ENCODE results near the gene CMKLR1. TPM values are rescaled to one million over a fixed set of nuclear protein-coding genes. Genes with fewer than 3 reads are reported as not detected.

The CMKLR1 gene, protein sequence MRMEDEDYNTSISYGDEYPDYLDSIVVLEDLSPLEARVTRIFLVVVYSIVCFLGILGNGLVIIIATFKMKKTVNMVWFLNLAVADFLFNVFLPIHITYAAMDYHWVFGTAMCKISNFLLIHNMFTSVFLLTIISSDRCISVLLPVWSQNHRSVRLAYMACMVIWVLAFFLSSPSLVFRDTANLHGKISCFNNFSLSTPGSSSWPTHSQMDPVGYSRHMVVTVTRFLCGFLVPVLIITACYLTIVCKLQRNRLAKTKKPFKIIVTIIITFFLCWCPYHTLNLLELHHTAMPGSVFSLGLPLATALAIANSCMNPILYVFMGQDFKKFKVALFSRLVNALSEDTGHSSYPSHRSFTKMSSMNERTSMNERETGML
- polyA plus RNA-seq (ENCODE audit: insufficient read length in 12 of 12) = 10 to 100 TPM in 1 of 12 donors, 1 to 10 TPM in 10, not detected in 1; 2.2 to 10.3 (median 4.3) TPM
- long read RNA-seq, donor 1, full-length matches to known transcripts = 1 of 1 reads
- long read RNA-seq, donor 1, partial matches to known transcripts = 0 of 1 reads
- long read RNA-seq, donor 1, other reads (novel, unspliced or antisense) = 0 of 1 reads
- long read RNA-seq, donor 2, full-length matches to known transcripts = 1 of 1 reads
- long read RNA-seq, donor 2, partial matches to known transcripts = 0 of 1 reads
- long read RNA-seq, donor 2, other reads (novel, unspliced or antisense) = 0 of 1 reads
- long read RNA-seq, donor 3, full-length matches to known transcripts = 1 of 1 reads
- long read RNA-seq, donor 3, partial matches to known transcripts = 0 of 1 reads
- long read RNA-seq, donor 3, other reads (novel, unspliced or antisense) = 0 of 1 reads
- long read RNA-seq, donor 4 = 0 reads
- long read RNA-seq, donor 5 = 0 reads
- long read RNA-seq, donor 6 = 0 reads
- long read RNA-seq, donor 7, partial matches to known transcripts = 0 of 1 reads
- long read RNA-seq, donor 7, other reads (novel, unspliced or antisense) = 0 of 1 reads
- long read RNA-seq, donor 8 = 0 reads
- long read RNA-seq, donor 9, partial matches to known transcripts = 0 of 1 reads
- long read RNA-seq, donor 9, other reads (novel, unspliced or antisense) = 0 of 1 reads
- long read RNA-seq, donor 10, full-length matches to known transcripts = 2 of 2 reads
- long read RNA-seq, donor 10, partial matches to known transcripts = 0 of 2 reads
- long read RNA-seq, donor 10, other reads (novel, unspliced or antisense) = 0 of 2 reads
- long read RNA-seq, donor 11, full-length matches to known transcripts = 2 of 2 reads
- long read RNA-seq, donor 11, partial matches to known transcripts = 0 of 2 reads
- long read RNA-seq, donor 11, other reads (novel, unspliced or antisense) = 0 of 2 reads

DNA sequence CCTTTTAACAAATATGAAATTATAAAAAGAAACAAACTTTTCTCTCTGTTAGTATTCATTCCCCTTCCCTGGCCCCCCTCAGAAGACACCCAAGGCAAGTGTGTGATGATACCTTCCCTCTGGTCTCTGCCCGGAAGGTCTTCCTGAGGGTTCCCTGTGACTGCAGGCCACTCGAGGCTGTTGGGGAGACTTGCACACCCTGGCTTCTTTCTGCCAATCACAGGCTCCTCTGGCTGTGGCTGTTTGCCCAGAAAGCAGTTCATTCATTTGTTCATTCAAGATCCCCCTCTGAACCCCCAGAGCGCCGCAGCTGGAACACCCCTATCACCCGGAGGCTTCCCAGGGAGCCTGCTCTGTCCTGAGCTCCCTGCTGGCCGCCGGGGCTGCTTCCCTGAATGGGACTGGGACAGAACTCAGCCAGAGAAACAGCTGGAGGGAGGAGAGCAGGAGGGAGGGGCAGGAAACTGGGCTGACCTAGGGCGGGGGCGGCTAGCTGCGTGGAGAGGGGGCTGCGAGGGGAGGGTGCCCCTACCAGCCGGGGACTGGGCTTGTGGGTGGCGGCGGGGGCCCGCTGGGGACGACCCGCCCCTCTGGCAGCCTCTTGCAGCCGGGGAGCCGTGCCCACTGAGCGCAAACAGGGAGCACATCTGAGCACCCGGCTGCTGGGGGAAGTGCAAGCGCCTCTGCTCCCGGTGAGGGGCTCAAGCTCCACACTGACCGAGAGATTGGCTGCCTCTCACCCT lies at the start of gene CMKLR1:
CMKLR1 (minus strand) TSS at position 397 of the 743 bp plus-strand sequence. CDS start 45,720 bp downstream, outside the sequence.
- DNase-seq = peak; percentile 41

GRCh38 chr12:108387771-108388170 lies 48.7 kb upstream of the CMKLR1 start:
- DNase-seq = no peak

- no peak for DNase-seq
These were observed 47.7 kb upstream of the CMKLR1 start for GRCh38 chr12:108386709-108387360.

DNA sequence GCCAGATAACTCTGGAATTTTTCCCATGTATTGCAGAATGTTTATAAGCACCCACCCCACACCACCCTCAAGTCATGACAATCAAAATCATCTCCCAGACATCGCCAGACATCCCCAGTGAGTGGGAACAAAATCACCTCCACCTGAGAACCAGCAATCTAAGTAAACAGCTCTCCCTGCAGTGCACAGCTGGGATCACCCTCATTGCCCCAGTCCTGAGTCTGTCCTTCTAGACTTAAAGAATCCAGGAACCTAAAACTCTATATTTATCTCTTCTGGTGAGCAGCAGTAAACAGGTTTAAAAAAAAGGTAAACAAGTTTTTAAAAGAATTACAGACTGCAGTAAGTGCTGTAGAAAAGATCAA lies 43.3 kb upstream of the CMKLR1 start:
- no peak for DNase-seq

DNA sequence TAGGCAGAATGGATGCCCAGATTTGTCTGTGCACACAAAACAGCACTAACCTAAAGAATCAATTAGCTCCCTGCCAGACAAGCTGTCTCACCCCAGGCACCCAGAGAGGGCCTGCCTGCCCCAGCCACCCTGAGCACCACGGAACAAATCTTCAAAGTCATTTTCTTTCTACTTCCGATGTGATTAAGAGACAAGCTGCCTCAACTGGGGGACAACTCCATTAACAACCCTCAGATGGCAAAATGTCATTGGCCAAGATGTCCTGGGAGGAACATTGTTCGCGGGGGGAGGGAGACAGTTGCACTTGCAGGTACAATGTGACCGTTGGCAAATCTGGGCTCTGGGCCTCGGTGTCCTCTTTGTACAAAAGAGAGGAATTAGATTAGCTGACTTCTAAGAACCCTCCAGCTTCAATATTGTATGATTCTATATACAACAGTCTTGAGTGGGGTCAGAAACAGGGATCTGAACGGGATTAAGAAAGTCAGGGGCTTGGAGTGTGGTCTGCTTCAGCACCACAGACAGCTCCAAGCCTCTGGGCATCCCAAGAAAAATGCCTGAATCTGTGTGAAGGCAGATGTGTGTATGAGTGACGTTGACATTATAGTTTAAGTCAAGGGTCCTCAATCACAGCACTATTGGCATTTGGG lies 42.8 kb upstream of the CMKLR1 start:
- peak; percentile 36 for DNase-seq

DNA sequence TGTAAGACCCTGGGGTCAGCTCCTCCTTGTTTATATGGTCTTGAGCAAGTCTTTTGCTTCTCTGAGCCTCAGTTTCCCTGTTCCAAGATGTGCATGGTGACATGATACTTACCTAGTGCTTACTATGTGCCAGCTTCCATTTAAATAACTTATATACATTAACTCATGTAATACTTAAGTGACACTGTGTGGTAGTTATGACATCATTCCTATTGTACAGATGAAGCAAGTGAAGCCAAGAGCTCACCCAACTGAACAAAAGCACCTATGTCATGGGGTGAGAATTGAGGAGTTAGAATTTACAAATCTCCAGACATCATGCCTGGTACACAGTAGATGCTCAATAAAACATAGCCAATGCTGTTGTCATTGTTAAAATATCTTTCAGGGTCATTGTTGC lies 41.3 kb upstream of the CMKLR1 start:
- DNase-seq = no peak

GRCh38 chr12:108379823-108380222 lies 40.7 kb upstream of the CMKLR1 start:
- DNase-seq = no peak

DNA sequence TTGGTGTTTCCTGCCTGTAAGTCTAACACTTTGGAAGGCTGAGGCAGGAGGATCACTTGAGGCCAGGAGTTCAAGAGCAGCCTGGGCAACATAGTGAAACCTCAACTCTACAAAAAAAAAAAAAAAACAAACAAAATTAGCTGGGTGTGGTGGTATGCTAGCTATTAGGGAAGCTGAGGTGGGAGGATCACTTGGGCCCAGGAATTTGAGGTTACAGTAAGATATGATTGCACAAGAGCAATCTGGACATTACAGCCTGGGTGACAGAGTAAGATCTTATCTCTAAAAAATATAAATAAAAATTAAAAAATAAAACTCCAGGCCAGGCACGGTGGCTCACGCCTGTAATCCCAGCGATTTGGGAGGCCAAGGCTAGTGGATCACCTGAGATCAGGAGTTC lies 39.8 kb upstream of the CMKLR1 start:
- no peak for DNase-seq

- DNase-seq = no peak
These were observed 38.1 kb upstream of the CMKLR1 start for GRCh38 chr12:108377260-108377659.

- DNase-seq = no peak
These were observed 37.0 kb upstream of the CMKLR1 start for GRCh38 chr12:108375986-108376663.

- no peak for DNase-seq
These were observed 35.6 kb upstream of the CMKLR1 start for GRCh38 chr12:108374596-108375320.

GRCh38 chr12:108373111-108373510 lies 34.0 kb upstream of the CMKLR1 start:
- DNase-seq = no peak

DNA sequence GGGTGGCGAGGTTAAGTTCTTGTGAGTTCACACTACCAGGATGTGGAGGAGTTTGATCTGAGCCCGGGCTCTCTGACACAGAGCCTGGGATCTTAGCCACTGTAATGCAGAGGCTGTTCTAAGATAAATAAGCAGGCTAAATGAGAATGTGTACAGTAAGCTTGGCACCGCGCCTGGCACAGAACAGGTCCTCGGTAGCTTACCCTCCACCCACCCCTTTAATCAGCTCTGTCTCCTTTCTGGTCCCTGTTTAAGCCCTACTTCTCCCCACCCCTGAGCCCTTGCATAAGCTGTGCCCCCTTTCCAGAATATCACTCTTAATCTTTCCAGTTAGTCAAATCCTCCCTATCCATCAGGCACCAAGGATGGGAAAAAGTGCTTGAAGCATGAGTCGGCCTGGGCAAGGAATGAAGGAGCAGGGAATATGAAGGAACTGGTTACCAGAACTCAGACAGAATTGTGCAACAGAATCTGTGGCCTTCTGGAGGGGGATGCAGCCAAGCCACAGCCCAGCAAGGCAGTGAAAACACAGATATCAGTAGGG lies 32.8 kb upstream of the CMKLR1 start:
- DNase-seq = no peak

DNA sequence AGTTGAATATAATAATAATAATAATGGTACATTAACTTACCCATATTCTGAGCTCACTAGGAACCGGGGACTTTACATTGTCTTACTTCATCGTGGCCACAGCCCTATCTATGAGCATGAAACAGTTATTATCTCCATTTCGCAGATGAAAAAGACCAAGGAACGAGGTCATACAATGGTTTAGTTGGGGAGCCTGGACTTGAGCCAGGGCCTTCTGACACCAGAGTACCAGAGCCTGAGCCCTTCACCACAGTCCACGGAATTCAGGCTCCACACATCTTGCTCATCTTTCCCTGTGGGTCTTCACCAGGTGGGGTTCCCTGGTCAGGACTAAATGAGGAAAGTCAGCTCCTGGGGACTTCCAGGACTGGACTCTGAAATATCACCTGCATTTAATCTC lies 31.3 kb upstream of the CMKLR1 start:
- DNase-seq = no peak

DNA sequence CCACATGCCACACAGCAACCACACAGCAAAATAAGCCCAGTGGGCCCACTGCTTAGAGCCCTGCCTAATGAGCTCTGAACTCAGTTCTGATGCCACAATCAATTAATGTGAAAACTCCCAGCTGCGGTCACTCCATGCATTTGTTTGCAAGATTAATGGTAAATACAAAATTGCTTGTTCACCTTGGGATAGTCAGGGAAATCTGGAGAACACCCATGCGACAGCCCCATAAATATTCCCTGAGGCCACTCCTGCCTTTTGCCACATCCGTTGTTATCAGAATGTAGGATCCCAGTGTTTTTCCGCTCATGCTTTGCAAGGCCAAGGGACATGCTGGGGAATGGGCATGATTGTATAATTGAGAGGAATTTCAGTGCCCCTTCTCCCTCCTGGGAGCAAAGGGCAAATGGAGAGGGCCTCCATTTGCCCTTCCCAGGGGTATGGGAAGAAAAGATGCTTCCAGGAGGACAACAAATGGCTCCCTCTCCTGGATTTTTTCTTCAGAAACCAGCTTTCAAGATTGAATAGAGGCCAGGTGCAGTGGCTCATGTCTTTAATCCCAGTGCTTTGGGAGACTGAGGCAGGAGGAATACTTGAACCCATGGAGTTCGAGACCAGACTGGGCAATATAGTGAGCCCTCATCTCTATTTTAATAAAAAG lies 30.8 kb upstream of the CMKLR1 start:
- no peak for DNase-seq

GRCh38 chr12:108368089-108368488 lies 29.0 kb upstream of the CMKLR1 start:
- no peak for DNase-seq

- no peak for DNase-seq
These were observed 28.3 kb upstream of the CMKLR1 start for GRCh38 chr12:108367436-108367835.

DNA sequence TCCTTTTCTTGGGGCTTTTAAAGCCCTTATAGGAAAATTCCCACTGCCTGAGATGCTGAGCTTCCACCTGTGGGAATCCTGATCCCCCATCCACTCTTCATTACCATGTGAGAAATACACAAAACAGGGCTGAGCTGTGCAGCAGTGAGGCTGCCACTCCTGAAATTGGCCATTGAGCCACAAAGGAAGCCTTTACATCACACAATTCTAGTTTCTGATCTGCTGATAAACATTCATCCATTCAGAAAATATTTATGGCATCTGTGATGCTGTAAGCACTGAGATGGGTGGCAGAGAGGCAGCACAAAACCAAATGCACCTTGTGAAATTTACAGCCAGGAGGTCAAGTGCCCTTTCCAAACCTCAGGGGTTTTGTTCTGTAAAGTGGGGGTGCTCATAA lies 26.2 kb upstream of the CMKLR1 start:
- no peak for DNase-seq
